GM13976 (cell line): ENCODE data around the gene PCNP.

Experiments used
- DNase-seq: peaks from one replicate; pipeline ENCODE4 v3.0.0; 2012; ENCODE audit warnings: low spot score
- CTCF ChIP-seq: IDR thresholded peaks from 2 replicates; pipeline ENCODE4 v1.5.1; 2012; ENCODE audit warnings: borderline replicate concordance, mild to moderate bottlenecking; ENCODE audit not compliant: insufficient read depth; ENCODE audit errors: extremely low read depth, missing control alignments, control extremely low read depth
- in situ Hi-C: fragments of 300-500 bp; cut with MboI; formaldehyde crosslinking; loops from one replicate; pipeline ENCODE4 v1.12.0; 2022; ENCODE audit warnings: low sequenced_read_pairs, mixed read lengths, inconsistent platforms; ENCODE audit not compliant: unreplicated experiment

The PCNP gene

GRCh38 chr3:101571028-101571895 is 2.7 kb upstream of the PCNP start:
- DNase-seq = no peak

GRCh38 chr3:101574388-101575112 is 570 bp downstream of the PCNP start:
- no peak for DNase-seq
- in situ Hi-C loops = no loop called here

More at GRCh38 chr3:101571028-101571895, 2.7 kb upstream of the PCNP start:
- in situ Hi-C loops = no loop called here
- TF ChIP-seq CTCF = no peak

GRCh38 chr3:101577286-101577685 is 3.3 kb downstream of the PCNP start:
- DNase-seq = no peak
- no peak for TF ChIP-seq CTCF
- in situ Hi-C loops = no loop called here

More at GRCh38 chr3:101574388-101575112, 570 bp downstream of the PCNP start:
- no peak for TF ChIP-seq CTCF

- DNase-seq = no peak
- in situ Hi-C loops = no loop called here
- TF ChIP-seq CTCF = no peak
These were observed 14.6 kb downstream of the PCNP start for GRCh38 chr3:101588616-101589015.

- in situ Hi-C loops = no loop called here
- no peak for TF ChIP-seq CTCF
- DNase-seq = no peak
These were observed 17.1 kb downstream of the PCNP start for GRCh38 chr3:101591071-101591470.

GRCh38 chr3:101602731-101603130 is 28.8 kb downstream of the PCNP start:
- TF ChIP-seq CTCF = no peak
- DNase-seq = no peak
- in situ Hi-C loops = no loop called here
